DOHH2 (cell line): Measurements from ENCODE around the gene RARA.

Experiments used
- H3F3A ChIP-seq: fragments of 200-600 bp; sonication (generic), shearing (Covaris generic); 2 replicates; pipeline ENCODE4 v1.6.0; 2016; ENCODE audit warnings: antibody characterized with exemption, mild to moderate bottlenecking; ENCODE audit not compliant: control insufficient read depth, insufficient read depth
- H3K27ac ChIP-seq: fragments of 200-600 bp; sonication (generic); 2 replicates; pipeline ENCODE4 v1.5.1; 2014; ENCODE audit warnings: low read depth, mild to moderate bottlenecking, low read length, moderate library complexity
- H3K27me3 ChIP-seq: fragments of 200-600 bp; sonication (generic); 2 replicates; pipeline ENCODE4 v1.6.1; 2014; ENCODE audit warnings: mild to moderate bottlenecking, low read length, mixed read lengths; ENCODE audit not compliant: control insufficient read depth
- H3K36me3 ChIP-seq: fragments of 200-600 bp; sonication (generic); 2 replicates; pipeline ENCODE4 v1.6.1; 2014; ENCODE audit warnings: mild to moderate bottlenecking, low read length, moderate library complexity, mixed read lengths; ENCODE audit not compliant: control insufficient read depth
- H3K4me1 ChIP-seq: fragments of 200-600 bp; sonication (generic); 2 replicates; pipeline ENCODE4 v1.6.1; 2014; ENCODE audit warnings: mild to moderate bottlenecking, low read length, mixed read lengths; ENCODE audit not compliant: control insufficient read depth
- H3K4me2 ChIP-seq: fragments of 200-600 bp; sonication (generic); 2 replicates; pipeline ENCODE4 v1.6.0; 2014; ENCODE audit warnings: mild to moderate bottlenecking, low read length, moderate library complexity
- H3K4me3 ChIP-seq: fragments of 200-600 bp; sonication (generic); 2 replicates; pipeline ENCODE4 v1.5.1; 2014; ENCODE audit warnings: mild to moderate bottlenecking, low read length, mixed read lengths
- H3K79me2 ChIP-seq: fragments of 200-600 bp; sonication (generic); 2 replicates; pipeline ENCODE4 v1.6.1; 2014; ENCODE audit warnings: mild to moderate bottlenecking, low read length, mixed read lengths; ENCODE audit not compliant: control insufficient read depth
- H3K9me2 ChIP-seq: fragments of 200-600 bp; sonication (generic); replicated peaks from 2 replicates; pipeline ENCODE4 v1.6.1; 2014; ENCODE audit warnings: mild to moderate bottlenecking, low read length, mixed read lengths; ENCODE audit not compliant: control insufficient read depth
- H3K9me3 ChIP-seq: fragments of 200-600 bp; sonication (generic); 2 replicates; pipeline ENCODE4 v1.6.1; 2014; ENCODE audit warnings: antibody characterized with exemption, low read length, mixed read lengths; ENCODE audit not compliant: control insufficient read depth, insufficient read depth
- H4K20me1 ChIP-seq: fragments of 200-600 bp; sonication (generic); 2 replicates; pipeline ENCODE4 v1.6.0; 2014; ENCODE audit warnings: low read depth, mild to moderate bottlenecking, antibody characterized with exemption, low read length, moderate library complexity; ENCODE audit not compliant: control insufficient read depth, insufficient read depth
- CTCF ChIP-seq: fragments of 200-600 bp; sonication (generic); IDR thresholded peaks from one replicate; pipeline ENCODE4 v1.5.1; 2014; ENCODE audit warnings: antibody characterized with exemption, mild to moderate bottlenecking, low read depth, low read length; ENCODE audit not compliant: poor library complexity, severe bottlenecking
- EZH2phosphoT487 ChIP-seq: fragments of 200-600 bp; sonication (generic); IDR thresholded peaks from 2 replicates; pipeline ENCODE4 v1.6.1; 2017; ENCODE audit warnings: borderline replicate concordance, mild to moderate bottlenecking, antibody characterized with exemption, low read length, moderate library complexity, mixed read lengths

Gene RARA

GRCh38 chr17:40323391-40324381 is 14.7 kb downstream of the RARA start:
- Histone ChIP-seq H3K9me3 (no peaks in the 10 kb centered on the region), H3K36me3 (no peaks in the 10 kb centered on the region), H3K79me2 (peaks cover 93% of the 10 kb centered on the region), H3K27ac (peak overlapping the region; percentile 83), H3K27me3 (no peaks in the 10 kb centered on the region), H3K4me3 (peak overlapping the region; percentile 94), H3K4me2 (peak overlapping the region; percentile 80), H3K4me1 (peaks cover 93% of the 10 kb centered on the region), H4K20me1 (peaks cover 38% of the 10 kb centered on the region), H3F3A (no peaks in the 10 kb centered on the region), H3K9me2 (no peaks in the 10 kb centered on the region)
- no peak for TF ChIP-seq EZH2phosphoT487
- TF ChIP-seq CTCF, result no peak

- H3K27me3 ChIP-seq, result no peaks in the 10 kb centered on the region
- H3K4me3 ChIP-seq, result peak overlapping the region; percentile 38
- H4K20me1 ChIP-seq, result peaks cover 35% of the 10 kb centered on the region
- TF ChIP-seq CTCF, result no peak
- no peak for TF ChIP-seq EZH2phosphoT487
- peak overlapping the region; percentile 3; the same call in 1 of the 2 replicates for H3K27ac ChIP-seq
- peaks cover 83% of the 10 kb centered on the region for H3K4me1 ChIP-seq
- H3K36me3 ChIP-seq, result no peaks in the 10 kb centered on the region
- peaks cover 87% of the 10 kb centered on the region for H3K79me2 ChIP-seq
- H3K9me3 ChIP-seq, result no peaks in the 10 kb centered on the region
- H3K9me2 ChIP-seq, result no peaks in the 10 kb centered on the region
- peak overlapping the region; percentile 80 for H3K4me2 ChIP-seq
- no peaks in the 10 kb centered on the region for H3F3A ChIP-seq
These were observed 16.4 kb downstream of the RARA start for GRCh38 chr17:40325156-40326013.

DNA sequence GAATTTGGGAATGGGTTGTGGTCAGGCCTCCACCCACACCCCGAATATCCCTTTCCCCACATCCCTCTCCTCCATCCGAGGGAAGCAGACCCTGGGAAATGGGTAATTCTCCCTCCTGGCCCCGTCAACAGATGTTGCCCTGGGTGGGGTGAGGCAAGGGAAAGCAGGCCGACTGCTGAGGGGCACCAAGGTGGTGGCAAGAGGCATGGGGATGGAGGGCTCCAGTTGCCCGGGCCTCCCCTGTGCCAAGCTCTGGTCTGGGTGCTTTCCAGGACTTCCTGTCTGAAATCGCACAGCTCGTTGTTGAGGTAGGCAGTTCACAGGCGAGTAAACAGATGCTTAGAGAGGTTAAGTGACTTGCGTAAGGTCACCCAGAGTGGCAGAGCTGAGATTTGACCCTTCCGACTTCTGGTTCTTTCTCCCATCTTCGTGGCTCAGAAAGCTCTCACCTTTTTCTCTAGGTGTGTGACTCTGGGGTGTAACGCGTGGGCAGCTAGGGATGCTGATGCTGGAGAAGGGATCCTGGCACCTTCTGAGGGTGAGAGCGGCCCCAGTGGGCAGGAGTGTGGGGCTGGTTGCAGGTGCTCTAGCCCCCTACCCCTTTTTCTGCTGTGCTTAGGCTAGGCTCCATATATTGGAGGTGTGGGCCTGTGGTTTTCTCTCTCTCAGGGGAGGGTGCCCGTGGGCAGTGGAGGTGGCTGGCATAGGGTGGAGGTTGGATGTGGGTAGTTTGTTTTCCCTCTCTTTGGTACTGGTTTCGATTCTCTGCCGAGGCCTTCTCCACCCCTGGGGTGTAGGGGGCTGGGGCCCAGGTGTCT is 17.2 kb downstream of the RARA start:
- Histone ChIP-seq H3K4me1 (peaks cover 79% of the 10 kb centered on the region), H4K20me1 (peaks cover 35% of the 10 kb centered on the region), H3K79me2 (peaks cover 82% of the 10 kb centered on the region), H3F3A (no peaks in the 10 kb centered on the region), H3K9me2 (no peaks in the 10 kb centered on the region), H3K9me3 (no peaks in the 10 kb centered on the region), H3K27me3 (no peaks in the 10 kb centered on the region), H3K4me2 (peak overlapping the region; percentile 62), H3K4me3 (peak overlapping the region; percentile 38), H3K36me3 (peaks cover 6% of the 10 kb centered on the region), H3K27ac (peak overlapping the region; percentile 3; the same call in 1 of the 2 replicates)
- TF ChIP-seq EZH2phosphoT487 (no peak), CTCF (no peak)
